Astrocyte of the hippocampus (primary cell): ENCODE results near the gene ATXN10.
A peak's percentile ranks its signal among the peaks of the same experiment; 100 is the strongest.

Experiments
- DNase-seq: peaks from one replicate; pipeline ENCODE4 v3.0.0; 2011; ENCODE audit warnings: low read depth, low spot score

ATXN10 gene

DNA sequence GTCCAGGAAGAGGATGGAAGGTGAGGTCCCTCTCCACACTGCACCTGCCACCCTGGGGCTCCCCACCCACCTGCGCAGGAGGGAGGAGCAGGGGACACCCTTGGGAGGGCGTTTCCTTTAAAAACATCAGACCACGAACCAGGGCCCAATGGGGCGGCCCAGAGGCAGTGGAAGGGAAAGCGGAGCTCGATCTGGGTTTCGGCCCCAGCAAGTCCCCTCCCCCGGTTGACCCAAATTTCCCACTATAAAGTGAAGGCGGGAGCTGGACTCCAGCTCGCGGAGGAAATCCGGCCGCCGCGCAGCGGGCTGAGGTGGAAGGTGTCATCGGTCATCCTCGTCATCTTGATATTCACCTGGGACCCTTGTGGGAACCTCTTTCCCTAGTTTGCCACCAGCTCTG lies 206.0 kb downstream of the ATXN10 start:
- no peak for DNase-seq

DNA sequence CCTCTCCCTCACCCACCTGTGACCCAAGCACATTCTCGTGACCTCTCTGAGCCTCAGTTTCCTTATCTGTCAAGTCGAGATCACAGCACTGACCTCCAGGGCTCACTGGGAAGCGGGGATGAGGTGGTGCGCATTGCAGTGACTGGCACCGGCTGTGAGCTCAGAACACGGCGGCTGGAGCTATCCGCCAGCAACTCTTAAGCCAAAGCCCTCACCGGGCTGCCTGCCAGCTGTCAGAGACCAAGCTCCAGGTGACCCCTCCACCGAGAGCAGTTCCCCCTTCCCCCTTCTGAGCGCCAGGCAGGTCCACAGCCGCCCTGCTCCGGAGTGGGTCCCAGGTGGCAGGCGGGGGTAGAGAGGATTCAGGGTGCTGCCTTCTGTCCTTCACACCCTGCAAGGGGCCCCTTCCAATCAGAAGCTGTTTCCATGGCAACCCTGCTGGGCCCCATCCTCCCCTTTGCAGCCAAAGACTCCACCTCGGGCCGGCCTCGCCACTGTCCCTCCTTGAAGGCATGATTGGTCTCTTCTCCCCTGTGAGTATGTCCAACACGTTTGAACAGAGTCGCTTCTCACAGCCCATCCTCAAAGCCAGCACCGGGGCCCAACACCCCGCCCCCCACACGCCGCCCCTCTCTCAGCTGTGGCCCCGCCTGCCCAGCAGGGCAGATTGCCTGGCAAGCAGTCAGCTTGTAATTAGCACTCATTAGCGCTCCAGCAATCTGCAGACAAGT lies 206.6 kb downstream of the ATXN10 start:
- DNase-seq: peak; percentile 56

DNA sequence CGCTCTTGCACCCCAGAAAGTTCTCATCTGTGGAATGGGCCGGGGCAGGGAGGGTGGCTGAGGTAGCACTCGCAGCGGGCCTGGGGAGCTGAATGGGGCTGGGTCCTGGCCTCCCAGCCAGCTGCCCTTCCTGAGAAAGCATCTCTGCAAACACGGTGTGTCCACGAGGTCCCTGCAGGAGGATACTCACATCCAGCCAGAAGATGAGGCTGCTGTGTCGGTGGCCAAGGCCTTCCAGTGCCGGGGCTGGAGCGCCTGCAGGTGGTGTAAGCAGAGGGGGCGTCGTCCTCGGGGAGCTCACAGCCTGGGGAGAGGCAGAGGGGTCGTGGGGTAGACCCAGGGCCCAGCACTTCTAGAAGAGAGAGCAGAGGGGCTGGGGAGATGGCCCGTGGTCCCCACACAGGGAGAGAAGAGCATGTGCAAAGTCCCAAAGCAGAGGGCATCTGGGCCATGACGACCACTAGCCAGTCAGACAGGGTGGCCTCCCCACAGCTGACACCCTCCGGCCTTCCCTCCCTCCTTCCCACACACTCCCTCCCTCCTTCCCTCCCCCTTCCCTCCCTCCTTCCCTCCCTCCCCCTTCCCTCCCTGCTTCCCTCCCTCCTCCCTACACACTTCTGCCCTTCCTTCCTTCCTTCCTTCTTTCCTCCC lies 207.4 kb downstream of the ATXN10 start:
- DNase-seq: no peak

DNA sequence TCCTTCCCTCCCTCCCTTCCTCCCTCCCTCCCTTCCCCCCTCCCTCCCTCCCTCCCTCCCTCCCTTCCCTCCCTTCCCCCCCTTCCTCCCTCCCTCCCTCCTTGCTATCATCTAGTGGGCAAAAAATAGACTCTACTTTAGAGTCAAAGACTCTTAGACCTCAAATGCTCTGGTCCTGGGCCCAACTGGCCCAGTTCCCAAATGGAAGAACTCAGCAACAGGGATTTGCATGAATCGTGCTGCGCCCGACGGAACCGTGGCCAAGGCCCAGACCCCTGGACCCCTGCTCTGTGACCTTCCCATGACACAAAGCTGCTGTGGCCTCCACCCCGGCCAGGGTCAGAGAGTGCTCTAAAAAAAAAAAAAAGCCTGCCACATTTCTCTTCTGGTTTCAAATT lies 207.9 kb downstream of the ATXN10 start:
- DNase-seq: no peak

DNA sequence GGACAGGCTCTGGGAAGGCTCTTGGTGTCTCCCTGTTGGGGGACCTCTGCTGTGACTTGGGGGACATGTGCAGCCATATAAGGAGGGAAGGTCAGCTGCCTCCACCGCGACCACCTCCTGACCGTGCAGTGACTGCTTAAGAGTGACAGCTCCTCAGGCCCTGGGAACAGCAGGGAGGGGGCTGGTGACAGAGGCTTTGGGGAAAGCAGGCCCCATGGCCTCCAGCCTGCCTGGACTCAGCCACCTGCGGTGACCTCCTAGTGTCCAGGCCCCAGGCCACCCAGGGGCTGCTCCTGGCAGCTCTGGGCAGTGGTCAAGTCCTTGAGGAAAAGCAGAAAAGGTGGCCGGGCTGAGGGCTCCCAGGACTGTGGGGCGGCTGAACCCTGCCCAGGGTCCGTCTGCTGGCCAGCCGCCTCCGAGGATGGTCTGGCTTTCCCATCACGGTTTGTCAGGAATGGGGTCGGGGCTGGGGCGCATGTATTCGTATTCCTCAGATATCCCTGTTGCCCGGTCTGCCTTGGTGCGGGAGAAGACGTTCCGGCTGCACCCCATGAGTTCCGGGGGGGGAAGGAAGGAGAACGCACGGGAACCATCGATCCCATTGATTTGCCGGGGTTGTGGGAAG lies 208.6 kb downstream of the ATXN10 start:
- DNase-seq: no peak

DNA sequence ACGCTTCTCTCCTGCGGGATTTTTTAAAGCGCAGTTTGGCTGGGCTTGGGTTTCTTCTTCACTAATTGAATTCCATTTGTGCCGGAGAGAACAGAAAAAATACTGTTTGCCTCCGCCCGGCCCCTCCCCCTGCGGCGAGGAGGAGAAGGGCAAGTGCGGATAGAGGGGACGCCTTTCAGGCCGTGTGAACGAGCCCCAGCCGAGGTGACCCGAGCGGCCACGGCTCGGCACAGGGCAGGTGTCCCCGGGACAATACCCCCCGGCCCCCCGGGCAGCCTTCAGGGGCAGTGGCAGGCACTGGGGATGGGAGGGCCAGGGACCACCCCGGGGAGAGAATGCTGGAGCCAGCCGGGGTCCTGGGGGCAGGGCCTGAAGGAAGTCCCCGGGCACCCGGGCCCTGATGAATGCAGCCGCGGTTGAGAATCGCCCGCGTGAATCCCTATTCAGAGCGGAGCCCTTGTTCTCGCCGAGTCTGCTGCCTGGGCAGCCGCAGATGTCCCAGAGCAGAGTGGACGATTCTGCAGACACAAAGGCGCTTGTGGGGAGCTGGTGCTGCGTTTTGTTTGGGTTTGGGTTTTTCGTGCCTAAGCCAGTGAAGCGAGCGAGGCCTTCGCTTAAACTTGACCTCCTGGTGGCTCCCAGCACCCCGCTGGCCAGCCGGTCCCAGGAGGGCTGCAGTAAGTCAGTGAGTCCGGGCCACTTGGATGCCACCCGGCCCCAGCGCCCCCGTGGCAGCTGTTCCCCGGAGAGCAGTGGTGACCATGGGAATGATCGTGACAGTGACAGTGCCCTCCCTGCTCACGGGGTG lies 209.3 kb downstream of the ATXN10 start:
- DNase-seq: no peak

DNA sequence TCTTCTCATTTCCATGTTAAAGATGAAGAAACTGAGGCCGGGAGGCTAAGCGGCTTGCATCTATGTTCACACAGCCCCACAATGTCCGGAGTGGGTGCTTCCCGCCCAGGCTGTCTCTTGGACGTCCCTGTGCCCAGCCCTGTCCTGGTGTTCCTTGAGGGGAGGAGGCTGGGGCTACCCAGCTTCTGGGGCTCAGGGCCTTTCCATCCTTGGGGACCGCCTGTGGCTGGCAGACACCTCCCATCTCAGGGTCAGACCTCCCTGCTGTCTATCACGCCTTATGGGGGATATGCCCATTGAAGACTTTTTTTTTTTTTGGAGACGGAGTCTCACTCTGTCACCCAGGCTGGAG lies 209.9 kb downstream of the ATXN10 start:
- no peak for DNase-seq

DNA sequence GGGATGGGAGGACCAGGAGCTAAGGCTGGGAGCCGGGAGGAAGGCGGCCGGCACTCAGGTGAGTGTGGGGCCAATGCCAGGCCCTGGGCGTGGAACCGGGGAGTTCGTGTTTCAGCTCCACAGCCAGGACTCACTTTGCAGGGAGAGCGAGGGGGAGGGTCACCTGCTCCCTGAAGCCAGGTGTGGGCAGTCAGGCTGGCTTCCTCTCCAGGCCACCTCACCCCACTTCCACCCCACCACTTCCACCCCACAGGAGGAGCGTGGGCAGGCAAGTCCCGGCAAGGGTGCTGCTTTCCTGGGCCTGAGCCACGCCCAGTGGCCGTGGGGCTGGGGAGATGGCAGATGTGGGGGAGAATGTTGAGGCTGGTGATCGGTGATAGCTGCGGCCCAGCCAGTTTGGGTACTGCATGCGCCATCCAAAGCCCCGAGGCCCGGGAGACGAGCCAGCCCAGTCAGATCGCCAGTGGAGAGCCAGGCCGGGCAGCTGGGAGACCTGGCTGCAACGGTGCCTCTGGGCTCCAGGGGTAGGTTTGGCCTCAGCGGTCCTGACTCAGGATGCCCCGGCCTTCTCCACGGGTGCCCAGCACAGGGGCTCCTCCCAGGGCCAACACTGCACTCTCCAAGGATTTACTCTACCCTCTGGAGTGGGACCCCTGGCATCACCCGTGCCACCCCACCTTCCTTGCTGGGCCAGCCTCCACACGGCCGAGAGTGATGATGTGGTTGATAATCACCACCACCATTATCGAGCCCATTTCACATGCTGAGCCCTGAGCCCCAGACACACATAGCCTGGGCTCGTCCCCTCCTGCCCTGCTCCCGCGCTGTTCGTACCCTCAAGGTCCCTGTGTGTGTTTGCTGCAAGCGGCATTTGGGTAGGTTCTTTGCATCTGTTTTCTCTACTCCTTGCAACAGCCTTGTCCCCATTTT lies 211.5 kb downstream of the ATXN10 start:
- no peak for DNase-seq

DNA sequence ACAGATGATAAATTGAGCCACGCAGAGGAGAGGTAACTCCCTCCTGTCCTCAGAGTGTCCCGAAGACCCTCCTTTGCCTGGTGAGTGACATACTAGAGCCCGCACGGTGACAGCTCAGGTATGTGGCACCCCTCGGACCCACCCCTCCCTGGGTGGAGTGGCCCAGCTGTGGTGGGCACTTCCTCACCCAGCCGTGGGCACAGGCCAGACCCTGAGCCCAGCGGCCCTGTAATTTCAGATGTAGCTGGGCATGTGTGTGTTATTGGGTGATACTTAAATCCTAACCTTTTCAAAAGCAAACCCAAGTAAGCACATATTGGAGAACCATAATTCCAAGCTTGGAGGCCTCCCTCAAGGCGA lies 212.2 kb downstream of the ATXN10 start:
- DNase-seq: no peak

DNA sequence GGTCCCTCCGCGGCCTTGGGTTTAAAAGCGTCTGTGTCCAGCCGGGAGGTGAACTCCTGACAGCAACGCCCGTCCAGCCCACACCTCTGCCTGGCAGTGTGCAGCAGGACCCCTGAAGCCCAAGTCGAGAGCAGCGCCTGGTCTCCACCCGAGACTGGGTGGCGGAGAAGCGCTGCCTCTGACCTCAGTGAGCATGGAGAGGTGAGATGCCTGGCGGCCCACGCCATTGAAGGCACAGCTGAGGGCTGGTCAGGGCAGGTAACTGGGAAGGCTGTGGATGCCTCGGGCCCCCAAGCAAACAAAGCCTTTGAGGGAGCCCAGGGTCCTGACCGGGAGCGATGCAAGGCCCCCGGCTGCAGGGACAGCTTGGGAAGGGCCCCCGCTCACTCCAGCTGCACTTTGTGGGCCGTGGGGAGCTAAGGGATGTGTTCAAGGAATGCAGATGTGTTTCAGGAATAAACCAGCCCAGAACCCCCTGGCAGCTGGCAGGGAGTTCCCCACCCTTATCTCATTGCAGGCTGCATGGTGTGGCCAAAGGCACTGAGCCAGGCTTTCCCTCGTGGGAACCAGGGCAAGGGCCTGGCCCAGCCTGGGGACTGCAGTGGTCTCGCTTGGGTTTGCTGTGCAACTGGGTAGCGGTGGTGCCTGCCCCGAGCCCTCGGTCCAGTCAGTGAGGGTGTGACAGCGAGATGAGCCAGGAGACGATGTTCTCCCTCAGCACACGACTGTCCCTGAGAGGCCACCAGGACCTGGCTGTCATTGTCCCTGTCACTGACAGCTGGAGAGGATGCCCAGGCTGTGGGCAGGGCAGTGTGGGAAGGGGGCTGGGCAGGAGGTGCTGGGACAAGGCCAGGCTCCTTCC lies 212.8 kb downstream of the ATXN10 start:
- no peak for DNase-seq

DNA sequence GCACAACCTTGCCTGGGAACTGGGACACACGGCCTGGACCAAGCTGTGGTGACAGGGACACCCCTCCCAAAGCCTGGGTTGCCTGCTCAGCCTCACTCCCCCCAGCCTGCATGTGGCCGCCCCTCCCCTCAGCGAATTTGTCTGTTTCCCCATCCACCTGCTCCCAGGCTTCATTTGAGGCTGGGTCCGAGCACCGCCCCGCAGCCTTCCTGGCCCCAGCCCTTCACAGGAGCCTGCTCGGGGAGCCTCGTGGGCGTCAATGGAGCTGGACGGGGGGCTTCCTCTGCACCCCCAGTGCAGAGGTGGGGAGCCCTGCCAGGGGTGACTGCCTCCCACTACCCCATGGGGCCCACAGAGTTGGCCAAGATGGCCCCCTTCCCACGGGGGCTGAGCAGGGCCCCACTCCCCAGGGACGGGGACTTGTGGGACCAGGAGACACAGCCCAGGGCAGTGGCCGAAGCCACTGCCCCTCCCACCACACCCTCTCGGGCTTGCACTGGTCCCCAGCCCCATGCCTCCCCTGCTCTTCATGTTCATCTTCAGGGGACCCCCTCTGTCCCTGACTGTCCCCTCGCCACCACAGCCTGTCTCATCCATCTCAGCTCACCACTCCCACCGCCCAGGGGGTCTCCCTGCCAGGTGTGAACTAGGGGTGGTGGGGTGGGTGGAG lies 213.7 kb downstream of the ATXN10 start:
- no peak for DNase-seq

DNA sequence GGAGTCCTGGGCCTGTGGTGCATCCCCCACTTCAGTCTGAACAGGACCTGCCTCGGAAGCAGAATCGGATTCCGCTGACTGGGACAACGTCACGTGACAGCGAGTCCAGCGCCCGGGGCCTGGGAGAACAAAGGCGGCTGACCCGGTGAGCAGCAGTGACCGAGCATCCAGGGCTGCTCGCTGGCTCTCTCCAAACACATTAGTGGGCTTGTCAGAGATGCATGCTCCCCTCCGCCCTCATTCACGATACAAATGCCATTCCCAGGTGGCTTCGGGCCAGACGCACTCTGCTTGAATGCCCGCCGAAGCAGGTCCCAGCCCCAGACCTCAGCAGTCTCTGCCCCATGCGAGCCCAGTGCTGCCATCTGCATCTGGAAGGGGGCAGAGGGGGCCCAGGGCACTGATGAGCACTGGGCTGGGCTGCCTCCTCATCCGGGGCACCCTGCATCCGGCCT lies 214.3 kb downstream of the ATXN10 start:
- DNase-seq: peak; percentile 53

DNA sequence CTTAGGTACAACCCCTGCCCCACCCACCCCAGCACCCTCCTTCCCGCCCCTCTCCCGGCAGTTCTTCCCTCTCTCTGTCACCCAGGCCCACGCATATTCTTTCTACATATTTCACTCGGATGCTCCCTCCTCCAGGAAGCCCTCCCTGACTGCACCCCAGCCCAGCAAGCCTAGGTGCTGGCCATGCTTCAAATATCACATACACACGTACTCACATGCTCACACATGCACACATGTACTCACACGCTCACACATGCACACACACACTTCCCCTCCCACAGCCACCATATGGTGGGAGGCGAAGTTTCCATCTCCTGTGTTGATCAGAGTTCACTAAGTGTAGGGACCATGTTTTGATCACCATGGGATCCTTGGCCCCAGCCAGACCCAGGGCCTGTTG lies 214.9 kb downstream of the ATXN10 start:
- no peak for DNase-seq

DNA sequence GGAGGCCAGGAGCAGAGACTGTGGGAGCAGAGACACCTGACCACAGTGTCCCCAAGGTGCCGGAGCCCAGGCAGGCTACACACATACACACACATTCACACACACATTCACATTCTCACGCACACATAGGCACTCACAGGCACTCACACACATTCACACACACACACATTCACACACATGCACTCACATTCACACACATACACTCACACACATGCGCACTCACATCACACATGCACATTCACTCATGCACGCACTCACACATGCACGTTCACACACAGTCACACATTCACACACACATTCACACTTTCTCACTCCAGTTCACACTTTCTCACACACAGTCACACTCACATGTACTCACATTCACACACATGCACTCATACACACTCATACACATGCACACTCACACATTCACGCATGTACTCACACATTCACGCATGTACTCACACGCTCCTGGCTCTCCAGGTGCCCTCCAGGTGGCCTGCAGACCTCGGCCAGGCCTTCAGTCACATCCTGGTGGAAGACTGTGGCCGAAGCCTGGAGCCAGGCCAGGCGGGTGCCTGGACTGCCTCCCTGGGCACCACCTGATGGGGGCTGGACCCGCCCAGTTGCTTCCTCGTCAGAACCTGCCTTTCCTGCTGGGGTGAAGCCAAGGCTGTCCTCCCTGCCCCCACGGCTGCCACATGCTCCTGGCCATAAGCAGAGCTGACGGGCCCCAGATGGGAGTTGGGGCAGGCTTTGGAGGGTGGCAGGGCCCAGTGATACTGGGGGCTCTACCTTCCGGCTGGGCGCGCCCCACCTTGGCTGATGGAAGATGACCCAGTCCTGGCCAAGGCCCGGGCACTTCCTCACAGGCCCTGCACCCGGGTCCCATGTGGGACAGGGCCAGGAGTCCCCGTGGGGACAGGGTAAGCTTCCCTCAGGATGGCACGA lies 215.8 kb downstream of the ATXN10 start:
- DNase-seq: no peak

DNA sequence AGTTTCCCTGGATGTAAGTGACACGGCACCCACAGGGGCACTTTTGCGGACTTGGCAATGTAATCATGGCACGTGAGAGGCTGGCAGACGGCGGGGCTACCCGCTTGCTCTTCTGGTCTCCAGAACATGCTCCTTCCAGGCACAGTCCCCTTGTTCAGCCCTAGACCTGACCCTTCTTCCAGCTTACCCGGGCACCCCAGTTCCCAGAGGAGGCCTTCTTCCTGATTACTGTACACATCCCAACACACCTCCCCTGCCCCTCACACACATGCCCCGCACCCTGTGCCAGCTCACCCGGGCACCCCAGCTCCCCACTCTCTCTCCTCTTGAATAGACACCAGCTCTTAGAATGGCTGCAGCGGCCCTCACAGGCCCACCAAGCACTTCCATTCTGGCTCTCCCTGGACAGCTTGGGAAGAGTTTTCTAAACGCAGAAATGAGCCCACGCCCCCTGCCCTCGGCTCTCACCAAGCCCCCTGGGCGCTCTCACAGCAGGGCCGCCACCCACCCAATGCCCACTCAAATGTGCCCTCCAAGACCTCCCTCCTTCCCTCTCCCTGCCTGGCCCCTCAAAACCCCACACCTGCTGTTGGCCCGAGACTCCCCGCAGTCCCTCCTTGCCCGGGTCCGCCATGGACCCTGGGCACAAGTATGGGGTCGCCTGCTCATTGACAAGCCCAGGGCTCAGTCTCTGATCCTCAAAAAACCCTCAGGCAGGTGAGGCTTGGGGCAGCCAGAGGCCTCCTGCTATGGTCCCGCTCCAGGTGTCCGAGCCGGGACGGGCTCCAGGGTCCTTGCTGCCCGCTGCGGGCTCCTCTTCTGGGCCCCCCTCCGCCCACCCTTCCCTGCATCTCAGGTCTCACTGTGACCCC lies 216.8 kb downstream of the ATXN10 start:
- no peak for DNase-seq

DNA sequence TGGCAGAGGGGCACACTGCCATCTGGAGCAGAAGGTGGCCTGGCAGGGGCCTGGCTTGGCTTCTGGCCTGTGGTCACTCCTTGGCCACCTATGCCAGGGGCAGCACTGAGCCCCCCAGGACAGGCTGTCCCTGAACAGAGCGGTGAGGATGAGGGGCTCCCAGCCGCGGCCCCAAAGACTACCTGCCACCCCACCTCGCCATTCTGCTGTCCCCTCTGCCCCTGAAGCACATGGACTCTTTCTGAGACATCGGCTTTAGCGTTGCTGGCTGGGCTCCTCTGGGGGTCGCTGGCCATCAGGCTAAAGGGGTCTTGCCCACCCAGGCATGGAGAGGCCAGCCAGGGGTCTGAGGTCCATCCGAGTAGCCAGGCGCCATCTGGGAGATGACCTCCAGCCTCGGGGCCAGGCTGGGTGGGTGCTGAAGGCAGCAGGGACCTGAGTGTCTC lies 217.5 kb downstream of the ATXN10 start:
- DNase-seq: no peak

DNA sequence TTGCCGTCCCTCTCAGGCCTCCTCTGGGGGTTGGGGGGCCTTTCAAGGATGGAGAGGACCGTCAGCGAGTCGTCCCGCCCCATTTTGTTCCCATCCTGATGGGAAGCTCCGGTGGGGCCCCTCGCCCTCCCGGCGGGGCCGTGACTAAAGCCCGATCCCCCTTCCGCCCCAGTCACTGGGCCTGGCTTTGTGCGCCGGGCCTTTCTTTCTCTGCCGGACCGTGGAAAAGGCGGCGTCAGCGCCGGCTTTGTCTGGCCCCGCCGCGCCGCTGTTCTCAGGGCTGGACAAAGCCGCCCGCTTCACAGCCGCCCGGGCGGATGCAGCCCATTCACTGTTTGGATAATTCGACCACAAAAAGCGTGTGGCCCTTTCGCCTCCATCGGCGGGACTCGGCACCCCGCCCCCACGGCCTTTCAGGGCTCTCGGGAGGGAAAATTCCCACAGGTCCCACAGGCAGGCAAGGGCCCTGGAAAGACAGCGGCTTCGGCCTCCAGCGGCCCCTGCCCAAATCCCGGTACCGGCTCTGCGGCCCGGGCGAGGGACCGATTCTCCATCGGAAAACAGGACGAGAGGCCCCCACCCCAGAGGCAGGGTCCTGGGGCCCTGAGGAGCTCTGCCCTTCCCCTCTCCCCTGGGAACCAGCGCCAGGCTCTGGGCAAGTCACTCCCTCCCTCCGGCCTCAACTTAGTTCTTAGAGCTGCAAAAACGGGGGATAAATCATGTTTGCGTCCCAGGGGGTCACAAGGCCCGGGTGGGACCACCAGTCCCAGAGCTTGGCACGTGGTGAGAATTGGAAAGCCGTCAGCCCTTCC lies 218.1 kb downstream of the ATXN10 start:
- DNase-seq: peak; percentile 82
